C4-2B (cell line): ENCODE results near the gene TNPO3.

Experiments used
- CTCF ChIP-seq: fragments of 450-650 bp; conservative IDR thresholded peaks from 2 replicates; pipeline ENCODE4 v1.5.1; 2017; ENCODE audit warnings: mild to moderate bottlenecking
- ZFX ChIP-seq: fragments of 450-650 bp; IDR thresholded peaks from 2 replicates; pipeline ENCODE4 v1.6.1; 2017

GRCh38 chr7:128963327-128963757 lies 91.6 kb downstream of the TNPO3 start:
- TF ChIP-seq CTCF, result no peak
- TF ChIP-seq ZFX, result no peak
